ENCODE data around the gene ARRB1.

Gene ARRB1

DNA sequence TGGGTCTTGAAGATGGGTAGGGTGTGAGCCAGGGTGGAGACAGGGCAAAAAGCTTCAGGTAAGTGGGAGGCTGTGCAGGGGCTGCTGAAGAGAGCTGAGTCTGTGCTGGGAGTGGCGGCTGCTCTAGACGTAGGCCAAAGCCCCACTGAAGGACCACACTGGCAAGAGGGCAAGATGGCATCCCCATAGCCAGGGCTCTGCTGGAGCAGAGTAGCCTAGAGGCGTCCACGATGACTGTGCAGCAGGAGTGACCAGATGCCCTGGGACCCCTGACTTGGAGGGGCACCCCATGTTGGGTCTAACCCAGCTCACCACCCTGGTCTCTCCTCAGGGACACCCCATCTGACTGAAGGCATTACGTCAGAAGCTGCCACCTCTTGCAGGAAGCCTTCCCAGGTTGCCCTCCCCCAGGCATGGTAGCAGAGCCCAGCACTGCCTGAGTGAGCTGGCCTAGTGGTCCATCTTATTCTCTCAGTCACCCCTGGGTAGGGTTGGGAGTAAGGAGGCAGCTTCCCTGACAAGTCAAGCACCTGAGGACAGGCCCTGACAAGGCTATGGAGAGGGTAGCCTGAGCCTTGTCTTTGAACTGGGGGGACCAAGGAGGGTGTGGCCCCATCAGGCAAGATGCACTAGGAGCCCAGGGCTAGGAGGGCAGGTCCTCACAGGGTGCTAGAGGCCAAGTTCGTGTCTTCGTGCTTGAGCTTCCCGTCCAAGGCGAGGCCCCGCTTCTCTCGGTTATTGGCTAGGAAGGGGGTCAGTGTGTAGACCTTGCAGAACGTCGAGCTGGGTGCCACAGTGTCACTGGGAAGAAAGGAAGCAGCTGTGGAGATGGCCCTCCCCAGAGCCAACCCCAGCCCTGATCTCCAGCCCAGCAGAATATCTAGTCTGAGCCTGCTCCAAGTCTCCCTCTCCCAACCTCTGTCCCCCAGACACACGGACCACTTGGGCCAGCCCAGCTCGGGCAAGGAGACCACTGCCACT lies 77.8 kb downstream of the ARRB1 start:
- no peak for FAIRE-seq

GRCh38 chr11:75272821-75273301 lies 78.6 kb downstream of the ARRB1 start:
- no peak for FAIRE-seq

DNA sequence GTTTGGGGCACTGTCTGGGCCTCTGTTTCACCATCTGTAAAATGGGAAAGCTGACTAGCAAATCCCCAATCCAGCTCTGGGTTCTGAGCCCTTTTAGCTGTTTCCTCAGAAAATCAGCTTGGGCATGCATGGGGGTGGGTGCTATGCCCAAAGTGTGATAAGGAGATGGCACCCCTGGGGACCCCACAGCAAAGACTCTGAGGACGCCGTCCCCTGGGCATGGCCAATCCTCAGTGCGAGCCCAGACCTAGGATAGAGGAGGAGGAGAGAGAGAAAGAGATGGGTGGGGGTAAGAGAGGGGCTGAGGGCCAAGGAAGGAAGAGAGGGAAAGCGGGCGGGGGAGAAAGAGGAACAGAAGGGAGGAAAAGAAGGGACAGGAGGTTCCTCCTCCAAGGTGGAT lies 79.1 kb downstream of the ARRB1 start:
- FAIRE-seq: no peak

- FAIRE-seq: no peak
These were observed 79.7 kb downstream of the ARRB1 start for GRCh38 chr11:75271730-75272129.

DNA sequence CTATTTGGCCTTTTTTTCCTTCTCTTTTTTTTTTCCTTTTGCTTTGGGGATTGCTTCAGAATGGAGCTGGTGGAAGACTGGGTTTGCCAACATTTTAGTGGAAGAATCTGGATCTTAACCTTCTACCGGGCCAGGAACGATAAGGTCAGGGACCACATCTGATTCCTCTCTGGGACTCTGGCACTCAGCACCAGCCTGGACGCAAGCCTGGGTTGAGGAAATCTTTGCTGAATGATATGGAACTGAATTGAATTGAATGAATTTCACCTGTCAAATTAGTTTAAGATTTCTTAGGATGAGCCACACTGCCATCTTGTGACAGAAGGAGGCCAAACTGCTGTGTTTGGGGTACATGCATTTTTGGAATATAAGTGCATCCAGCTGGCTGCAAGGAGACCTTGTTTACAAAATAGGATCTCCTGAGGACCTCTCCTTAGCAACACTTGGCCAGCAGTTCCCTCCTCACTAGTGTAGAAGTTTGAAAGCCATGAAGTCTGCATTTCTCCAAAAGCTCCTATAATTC lies 80.5 kb downstream of the ARRB1 start:
- FAIRE-seq: peak; percentile 36

DNA sequence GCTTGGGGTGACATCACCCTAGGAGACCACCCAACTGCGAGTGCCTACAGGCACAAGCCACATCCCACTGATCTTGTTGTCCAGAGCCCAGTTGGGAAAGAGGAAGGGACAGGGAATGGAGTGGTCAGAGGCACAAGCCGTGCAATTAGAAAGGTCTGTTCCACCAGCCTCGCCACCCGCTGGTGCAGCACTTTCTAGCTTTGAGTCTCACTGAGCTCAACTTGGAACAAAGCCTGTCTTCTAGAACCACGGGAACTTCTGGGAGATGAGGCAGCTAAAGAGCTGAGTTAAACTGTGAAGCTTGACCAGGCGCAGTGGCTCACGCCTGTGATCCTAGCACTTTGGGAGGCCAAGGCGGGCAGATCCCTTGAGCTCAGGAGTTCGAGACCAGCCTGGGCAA lies 81.6 kb downstream of the ARRB1 start:
- FAIRE-seq: no peak

GRCh38 chr11:75269367-75269660 lies 82.1 kb downstream of the ARRB1 start:
- FAIRE-seq: no peak

DNA sequence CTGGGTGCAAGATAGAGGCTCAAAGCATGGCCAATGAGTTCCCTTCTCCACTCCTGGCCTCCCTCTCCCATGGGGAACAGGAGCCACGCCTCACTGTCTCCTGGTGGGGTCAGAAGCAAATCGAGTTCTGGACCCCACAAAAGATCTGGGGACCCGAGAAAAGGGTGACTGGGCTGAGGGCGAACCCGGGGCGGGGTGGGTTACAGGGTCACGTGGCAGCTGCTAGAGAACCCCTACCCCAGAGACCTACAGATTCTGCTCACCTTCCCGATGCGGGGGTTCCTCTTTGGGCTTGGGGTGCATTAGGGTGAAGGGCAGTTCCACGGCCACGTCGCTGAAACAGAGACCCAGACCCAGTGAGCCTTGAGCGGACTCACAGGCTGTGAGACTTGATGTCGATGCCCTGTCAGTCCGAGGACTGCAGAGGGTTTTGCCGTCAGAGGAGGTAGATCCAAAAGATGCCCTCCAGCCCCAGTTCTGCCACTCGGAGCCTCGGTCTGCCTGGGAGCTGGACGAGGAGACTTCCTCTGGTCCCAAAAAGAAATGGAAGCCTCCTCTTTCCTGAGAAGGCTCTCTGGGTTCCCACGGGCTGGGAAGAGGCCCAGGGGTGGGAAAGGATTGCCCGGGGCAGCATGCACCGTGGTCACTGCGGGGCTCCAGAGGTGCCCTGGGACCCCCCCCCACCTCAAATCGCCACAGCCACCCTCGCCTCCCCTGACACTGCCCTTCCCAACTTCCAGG lies 82.7 kb downstream of the ARRB1 start:
- FAIRE-seq: no peak

- FAIRE-seq: no peak
These were observed 84.1 kb downstream of the ARRB1 start for GRCh38 chr11:75267171-75267970.

DNA sequence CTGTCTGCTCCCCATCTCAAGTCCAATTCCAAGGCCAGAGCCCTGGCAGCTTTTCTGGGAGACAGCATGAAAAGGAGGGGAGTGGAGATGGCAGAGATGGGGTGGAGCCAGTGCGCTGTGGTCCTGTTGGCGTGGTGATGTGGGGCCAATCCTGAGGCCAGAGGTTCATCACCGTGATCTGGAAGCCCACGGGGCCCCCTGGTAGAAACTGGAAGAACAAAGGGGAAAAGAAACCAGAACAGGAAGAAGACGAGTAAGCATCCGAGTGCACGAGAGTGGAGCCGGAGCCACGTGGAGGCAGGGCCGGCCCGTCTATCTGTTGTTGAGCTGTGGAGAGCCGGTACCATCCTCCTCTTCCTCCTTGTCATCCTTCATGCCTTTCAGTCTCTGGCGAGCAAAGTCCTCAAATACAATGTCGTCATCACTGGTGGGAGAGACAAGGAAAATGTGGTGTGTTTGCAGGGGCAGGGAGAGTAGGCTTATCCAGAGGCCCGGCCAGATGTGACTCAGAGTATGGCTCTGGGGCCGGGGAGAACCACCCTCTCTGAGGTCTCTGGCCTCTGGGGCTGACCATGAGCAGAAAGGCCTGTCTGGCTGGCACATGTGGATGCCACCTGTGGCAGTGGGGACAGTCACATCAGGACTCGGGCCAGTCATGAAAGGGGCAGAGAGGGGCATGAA lies 85.5 kb downstream of the ARRB1 start:
- FAIRE-seq: no peak

DNA sequence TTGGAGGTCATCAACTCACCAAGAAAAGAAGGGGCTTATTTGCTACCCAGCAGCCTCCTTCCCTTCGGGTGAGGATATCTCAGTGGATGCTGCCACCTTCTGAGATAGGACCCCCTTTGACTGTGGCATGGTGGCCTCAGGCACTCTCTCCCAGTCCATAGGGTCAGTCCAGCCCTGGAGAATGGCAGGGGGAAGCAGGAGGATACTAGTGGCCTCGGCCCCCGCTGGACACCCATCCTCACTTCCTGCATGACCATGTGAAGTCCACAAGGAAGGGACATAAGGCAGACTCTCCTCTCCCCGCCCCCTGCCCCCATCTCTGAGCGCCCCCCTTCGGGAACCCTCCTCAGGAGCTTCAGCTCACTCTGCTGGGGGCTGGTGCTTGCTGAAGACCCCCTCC lies 86.5 kb downstream of the ARRB1 start:
- FAIRE-seq: no peak

GRCh38 chr11:75264356-75264755 lies 87.1 kb downstream of the ARRB1 start:
- no peak for FAIRE-seq

GRCh38 chr11:75263944-75264349 lies 87.5 kb downstream of the ARRB1 start:
- no peak for FAIRE-seq

DNA sequence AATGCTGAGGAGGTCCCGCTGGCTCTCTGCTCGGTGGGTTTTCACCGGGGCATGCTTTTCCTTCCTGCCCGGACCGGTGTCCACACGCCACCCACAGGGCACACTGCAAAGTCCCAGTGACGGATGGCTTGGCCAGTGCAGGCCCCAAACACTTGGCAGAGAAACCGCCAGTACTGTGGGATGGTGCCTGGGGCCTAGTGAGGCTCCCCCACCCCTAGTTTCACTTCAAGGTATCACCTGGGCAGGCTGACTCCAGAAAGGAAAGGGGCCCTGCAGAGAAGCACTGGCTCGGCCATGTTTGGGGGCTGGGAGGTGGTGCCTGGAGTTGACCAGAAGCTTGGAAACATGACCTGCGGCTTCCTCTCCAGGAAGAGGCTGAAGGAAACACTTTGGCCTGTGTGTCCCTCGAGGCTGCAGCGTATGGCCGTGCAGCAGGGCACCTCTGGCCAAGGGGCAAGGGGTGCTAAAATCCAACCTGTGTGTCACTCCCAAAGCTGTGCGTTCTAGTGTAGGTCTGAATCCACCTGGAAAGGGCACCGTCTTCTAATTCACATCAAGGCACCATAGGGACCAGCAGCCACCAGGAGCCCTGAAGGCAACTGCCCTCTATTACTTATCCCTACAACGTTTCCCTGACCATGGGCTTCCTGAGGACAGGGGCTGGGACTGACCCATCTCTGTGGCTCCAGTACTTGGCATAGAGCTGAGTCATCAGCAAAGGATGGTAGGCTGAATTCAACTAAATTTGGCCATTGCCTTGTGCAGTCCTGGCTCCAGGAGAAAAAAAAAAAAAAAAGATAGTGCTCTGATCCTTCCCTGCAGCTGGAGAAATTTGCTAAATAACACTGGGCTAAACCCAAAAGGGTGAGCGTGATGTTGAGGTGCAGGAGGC lies 88.3 kb downstream of the ARRB1 start:
- no peak for FAIRE-seq

GRCh38 chr11:75262436-75262835 lies 89.0 kb downstream of the ARRB1 start:
- FAIRE-seq: no peak

DNA sequence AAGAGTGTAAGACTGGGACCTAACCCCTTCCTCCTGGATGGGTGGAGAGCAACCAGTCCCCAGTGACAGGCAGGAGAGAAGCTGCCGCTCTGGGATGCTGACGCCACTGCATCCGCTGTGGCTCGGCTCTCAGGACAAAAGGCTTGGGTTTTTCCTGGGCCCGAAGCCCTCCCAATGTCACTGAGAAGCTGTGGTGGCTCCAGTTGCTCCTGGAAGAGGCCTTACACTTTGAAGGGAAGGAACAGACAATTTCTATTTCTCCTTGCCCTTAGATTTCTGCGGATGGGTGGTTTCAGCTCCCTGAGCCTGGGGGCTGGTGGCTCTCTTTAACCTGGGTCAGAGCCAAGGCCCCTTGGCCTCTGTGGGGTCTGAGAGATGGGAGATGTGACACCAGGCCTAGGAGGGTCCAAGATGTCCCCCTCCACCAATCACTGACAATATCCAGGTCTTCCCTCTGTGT lies 89.5 kb downstream of the ARRB1 start:
- no peak for FAIRE-seq

DNA sequence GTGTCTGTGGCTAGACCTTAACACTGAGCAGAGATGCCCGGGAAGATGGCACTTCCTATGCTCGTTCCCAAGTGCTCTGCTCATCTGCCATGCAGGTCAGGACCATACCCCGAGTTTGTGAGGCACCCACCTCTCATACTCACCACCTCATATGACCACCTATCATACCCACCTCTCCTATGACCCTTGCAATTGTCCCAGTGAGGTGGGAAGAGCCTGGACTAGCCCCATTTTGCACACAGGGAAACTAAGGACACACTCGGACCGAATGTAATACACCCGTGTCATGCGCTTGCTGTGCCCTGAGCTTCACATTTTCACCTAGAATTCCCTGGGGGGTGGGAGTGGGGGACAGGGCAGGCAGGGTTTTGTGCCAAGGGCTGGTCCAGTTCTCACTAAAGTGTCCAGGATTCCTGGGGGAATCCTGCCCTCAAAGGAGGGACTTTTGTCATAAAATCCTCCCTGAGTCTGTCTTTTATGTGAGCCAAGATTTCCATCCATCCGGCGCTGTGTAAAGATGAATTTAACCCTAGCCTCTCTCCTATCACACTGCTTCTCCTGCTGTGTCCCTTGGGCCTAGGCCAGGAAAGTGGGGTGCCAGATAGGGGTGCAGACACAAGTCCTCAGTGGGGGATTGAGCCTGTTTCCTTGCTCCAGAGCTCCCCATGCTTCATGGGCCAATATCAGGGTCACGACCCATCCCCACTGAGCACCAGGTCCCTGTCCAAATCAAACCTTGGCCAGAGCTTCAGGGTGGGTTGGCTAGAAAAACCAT lies 90.9 kb downstream of the ARRB1 start:
- FAIRE-seq: no peak

DNA sequence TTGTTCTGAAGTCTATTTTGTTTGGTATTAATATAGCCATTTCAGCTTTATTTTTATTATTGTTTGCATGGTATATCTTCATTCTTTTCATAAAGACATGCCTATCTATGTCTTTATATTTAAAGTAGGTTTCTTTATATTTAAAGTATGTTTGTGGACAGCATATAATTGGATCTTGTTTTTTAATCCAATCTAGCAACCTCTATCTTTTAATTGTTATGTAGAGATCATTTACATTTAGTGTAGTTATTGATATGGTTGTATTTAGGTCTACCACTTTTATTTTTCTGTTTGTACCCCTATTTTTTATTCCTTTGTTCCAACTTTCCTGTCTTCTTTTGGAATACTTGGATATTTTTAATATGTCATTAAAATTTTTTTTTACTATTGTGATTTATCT lies 97.1 kb downstream of the ARRB1 start:
- FAIRE-seq: no peak

GRCh38 chr11:75249704-75250103 lies 101.8 kb downstream of the ARRB1 start:
- no peak for FAIRE-seq

GRCh38 chr11:75248924-75249256 lies 102.6 kb downstream of the ARRB1 start:
- FAIRE-seq: no peak

All from G401.6 (cell line).